GM21360 (cell line): ENCODE measurements around the gene ING4.

ENCODE experiments used
- ATAC-seq: cut with Tn5 transposase; IDR thresholded peaks from one replicate; pipeline ENCODE4 v1.9.1; 2021; ENCODE audit warnings: mild to moderate bottlenecking, moderate library complexity; ENCODE audit not compliant: unreplicated experiment

The ING4 gene

GRCh38 chr12:6607751-6608591 lies 54.9 kb downstream of the ING4 start:
- no peak for ATAC-seq

GRCh38 chr12:6606331-6607131 lies 56.4 kb downstream of the ING4 start:
- ATAC-seq, result no peak

GRCh38 chr12:6605421-6606330 lies 57.2 kb downstream of the ING4 start:
- ATAC-seq, result no peak

- ATAC-seq, result no peak
Observed at GRCh38 chr12:6604259-6605029, 58.5 kb downstream of the ING4 start.

GRCh38 chr12:6603095-6603567 lies 59.8 kb downstream of the ING4 start:
- no peak for ATAC-seq

- no peak for ATAC-seq
Observed at GRCh38 chr12:6602526-6602925, 60.4 kb downstream of the ING4 start.
